LNCaP clone FGC (cell line): ENCODE results near the gene NOXA1.

ENCODE experiments used
- DNase-seq: peaks from one replicate; pipeline ENCODE4 v3.0.0-alpha.2; 2011; ENCODE audit warnings: low read depth
- H3K4me3 ChIP-seq: 2 replicates; pipeline ENCODE4 v1.5.1; 2011; ENCODE audit warnings: mild to moderate bottlenecking, low read depth, low read length, control low read depth
- TF ChIP-seq, protein P1 (sequence below): IDR thresholded peaks from 2 replicates; pipeline ENCODE4 v1.5.1; 2012; ENCODE audit warnings: mild to moderate bottlenecking; ENCODE audit not compliant: control insufficient read depth, insufficient read depth; ENCODE audit errors: extremely low read depth

The NOXA1 gene

DNA sequence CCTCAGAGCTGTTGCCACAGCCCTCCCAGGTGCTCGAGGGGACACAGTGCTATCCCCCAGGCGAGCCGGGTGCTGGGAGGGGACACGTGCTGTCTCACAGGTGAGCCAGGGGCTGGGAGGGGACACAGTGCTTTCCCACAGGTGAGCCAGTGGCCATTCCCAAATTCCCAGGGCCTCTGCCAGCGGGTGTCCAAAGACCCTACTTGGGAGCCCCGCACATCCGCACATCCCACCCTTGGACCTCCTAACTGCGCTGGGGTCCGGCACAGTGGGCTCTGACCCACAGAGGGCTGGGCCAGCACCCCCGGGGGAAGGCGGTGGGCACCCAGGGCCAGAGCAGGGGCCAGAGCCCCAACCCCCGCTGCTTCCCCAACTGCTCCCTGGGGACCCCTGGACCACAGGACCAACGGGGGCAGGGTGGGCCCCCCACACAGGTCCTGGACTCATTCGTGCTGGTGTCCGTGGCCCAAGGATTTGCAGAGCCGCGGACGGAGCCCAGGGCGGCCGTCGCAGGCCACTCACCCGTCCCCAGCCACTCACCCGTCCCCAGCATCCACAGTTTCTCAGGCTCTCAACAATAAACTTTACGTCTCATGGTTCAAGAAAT, 18.1 kb upstream of the NOXA1 start:
- no peak overlapping the region for H3K4me3 ChIP-seq
- no peak for DNase-seq
- TF ChIP-seq, protein P1, sequence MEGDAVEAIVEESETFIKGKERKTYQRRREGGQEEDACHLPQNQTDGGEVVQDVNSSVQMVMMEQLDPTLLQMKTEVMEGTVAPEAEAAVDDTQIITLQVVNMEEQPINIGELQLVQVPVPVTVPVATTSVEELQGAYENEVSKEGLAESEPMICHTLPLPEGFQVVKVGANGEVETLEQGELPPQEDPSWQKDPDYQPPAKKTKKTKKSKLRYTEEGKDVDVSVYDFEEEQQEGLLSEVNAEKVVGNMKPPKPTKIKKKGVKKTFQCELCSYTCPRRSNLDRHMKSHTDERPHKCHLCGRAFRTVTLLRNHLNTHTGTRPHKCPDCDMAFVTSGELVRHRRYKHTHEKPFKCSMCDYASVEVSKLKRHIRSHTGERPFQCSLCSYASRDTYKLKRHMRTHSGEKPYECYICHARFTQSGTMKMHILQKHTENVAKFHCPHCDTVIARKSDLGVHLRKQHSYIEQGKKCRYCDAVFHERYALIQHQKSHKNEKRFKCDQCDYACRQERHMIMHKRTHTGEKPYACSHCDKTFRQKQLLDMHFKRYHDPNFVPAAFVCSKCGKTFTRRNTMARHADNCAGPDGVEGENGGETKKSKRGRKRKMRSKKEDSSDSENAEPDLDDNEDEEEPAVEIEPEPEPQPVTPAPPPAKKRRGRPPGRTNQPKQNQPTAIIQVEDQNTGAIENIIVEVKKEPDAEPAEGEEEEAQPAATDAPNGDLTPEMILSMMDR = no peak

DNA sequence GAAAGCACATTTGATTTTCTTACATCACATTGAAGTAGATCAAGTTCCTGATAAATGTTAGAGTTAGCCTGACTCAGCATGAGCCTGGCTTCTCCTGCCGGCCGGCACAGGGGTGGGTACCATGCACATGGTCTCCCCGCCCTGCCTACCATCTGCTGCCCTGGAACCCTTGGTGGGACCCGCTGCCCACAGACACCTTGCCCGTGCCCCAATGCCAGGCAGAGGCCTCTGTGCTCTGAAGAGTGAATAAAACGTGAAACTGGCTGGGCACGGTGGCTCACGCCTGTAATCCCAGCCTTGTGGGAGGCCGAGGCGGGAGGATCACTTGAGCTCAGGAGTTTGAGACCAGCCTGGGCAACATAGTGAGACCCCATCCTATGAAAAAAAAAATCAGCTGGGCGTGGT, 17.5 kb upstream of the NOXA1 start:
- no peak for DNase-seq
- TF ChIP-seq, protein P1 = no peak
- no peak overlapping the region for H3K4me3 ChIP-seq

DNA sequence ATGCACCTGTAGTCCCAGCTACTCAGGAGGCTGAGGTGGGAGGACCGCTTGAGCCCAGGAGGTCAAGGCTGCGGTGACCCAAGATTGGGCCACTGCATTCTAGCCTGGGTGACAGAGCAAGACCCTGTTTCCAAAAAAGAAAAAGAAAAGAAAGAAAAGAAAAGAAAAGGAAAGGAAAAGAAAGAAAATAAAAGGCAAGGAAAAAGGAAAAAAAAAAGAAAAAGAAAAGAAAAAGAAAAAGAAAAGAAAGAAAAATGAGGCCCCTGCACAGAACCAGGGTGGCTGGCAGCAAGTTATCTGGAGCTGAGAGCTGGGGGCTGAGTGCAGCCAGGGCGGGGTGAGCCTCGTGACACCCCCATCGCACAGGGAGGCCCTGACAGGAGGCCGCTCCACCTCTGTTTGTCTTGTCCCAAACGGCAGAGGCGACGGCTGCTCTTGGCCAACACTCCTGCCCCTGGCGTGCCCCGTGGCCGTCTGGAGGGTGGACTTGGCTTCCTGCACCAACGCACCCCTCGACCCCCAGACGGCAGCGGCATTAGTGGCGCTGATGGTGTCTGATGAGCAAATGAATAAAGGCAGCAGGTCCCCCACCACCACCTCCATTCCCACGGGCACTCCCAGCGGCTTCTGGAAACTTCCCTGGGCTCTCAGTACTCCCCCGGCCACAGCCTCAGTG, 17.0 kb upstream of the NOXA1 start:
- H3K4me3 ChIP-seq = no peak overlapping the region
- DNase-seq = no peak
- TF ChIP-seq, protein P1 = no peak

DNA sequence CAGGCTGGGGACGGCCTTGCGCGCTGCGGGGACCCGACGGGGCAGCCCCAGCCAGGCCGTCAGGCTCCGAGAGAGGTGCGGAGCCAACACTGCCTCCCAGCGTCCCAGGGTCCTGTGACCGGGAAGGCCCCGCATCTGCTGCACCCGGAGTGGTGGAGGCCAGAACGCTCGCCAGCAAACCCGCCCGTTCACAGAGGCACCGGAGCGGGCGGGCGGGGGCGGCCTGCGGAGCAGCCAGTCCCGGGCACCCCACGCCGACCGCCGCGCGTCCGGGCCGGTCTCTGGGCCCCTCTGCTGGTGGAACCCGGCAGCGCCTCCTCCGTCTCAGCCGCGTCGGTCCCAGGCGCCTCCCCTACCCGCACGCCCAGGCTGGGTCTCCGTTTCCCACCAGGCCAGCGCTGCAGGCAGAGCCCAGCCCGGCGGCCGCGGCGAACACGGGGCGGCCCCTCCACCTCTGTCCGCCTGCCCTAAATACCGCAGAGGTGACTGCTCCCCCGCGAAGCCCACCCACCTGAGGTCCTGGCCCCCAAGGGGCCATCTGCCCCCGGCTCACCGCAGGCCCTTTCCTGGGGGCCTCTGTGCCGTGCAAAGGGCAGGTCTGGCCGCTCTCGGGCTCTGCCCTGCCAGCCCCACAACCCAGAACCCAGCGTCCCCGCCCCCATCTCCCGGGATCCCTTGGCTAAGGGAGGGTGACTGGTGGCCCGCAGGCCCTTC, 16.2 kb upstream of the NOXA1 start:
- DNase-seq = no peak
- H3K4me3 ChIP-seq = no peak overlapping the region

DNA sequence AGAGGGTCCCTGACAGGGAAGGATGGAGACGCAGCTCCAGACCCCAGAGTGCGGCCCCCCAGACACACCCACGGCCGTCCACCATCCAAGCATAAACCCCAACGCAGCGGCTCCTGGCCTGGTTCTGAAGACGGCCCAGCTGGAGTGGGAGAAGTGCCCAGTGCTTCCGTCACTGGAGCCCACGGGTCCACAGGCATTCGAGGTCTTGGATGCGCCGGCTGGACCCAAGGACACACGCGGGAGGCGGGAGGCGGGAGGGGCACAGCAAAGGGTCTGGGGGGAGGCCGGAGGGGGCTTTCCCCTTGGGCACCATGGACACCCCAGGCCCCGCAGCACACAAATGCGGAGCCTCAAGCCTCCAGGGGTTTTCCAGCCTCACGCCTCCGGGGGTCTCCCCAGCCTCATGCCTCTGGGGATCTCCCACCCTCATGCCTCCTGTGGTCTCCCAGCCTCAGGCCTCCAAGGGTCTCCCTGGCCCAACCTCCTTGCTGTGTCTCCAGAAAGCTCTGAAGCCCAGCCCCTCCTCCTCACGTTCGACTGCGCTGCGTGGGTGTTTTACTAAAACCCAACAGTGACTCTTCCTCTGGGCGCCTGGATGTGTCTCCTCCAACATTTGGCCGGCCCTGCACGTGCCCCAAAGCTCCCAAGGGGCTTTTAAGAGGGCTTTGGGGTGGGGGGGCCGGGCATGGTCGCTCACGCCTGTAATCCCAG, 15.4 kb upstream of the NOXA1 start:
- DNase-seq = no peak
- H3K4me3 ChIP-seq = no peak overlapping the region
- TF ChIP-seq, protein P1 = no peak

More for the DNA sequence above, 16.2 kb upstream of the NOXA1 start:
- TF ChIP-seq, protein P1 = peak; percentile 61

DNA sequence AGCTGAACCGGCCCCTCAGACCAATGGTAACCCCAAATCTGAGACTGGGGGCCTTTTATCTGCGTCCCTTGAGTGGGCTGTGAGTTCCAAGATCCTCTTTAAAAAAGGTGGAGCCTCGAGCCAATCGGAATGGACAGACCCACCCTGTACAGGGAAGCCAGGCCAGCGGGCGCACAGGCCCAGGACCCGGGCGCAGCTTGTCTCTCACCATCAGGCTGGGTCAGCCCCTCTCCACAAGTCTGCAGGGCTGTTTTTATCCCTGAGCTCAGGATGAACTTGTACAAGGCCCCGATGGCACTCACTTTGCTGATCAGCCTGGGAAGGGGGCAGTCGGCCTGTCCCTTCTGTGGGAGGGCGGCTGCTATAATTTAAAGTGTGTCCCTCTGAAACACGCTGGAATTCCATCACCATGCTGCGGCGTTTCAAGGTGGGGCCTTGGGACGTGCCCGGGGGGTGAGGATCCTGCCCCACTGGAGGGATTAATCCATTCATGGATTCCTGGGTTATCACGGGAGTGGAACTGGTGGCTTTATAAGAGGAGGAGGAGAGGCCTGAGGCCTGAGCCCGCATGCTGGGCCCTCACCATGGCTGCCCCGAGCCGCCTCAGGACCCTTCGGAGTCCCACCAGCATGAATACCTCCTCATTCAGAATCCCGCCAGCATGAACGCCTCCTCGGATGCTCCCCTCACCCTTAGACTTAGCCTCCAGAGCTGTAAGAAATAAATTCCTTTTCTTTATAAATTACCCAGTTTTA, 14.4 kb upstream of the NOXA1 start:
- TF ChIP-seq, protein P1 = no peak
- DNase-seq = no peak
- no peak overlapping the region for H3K4me3 ChIP-seq
